Peyer's patch (tissue), 4 donors: ENCODE data around the gene CNNM2. TPM values are rescaled to one million over a fixed set of nuclear protein-coding genes. Genes with fewer than 3 reads are reported as not detected.

Source experiments
- DNase-seq, 3 donors: peaks; one replicate each; pipeline ENCODE4 v3.0.0-alpha.2; 2017 to 2019
- H3K27ac ChIP-seq, 4 donors: fragments of 200-600 bp; sonication (generic); one replicate each; pipeline ENCODE4 v1.5.1; 2016 to 2019
- H3K27me3 ChIP-seq, 2 donors: fragments of 200-600 bp; sonication (generic); one replicate each; pipeline ENCODE4 v1.5.1; 2019
- H3K36me3 ChIP-seq, 3 donors: fragments of 200-600 bp; sonication (generic); one replicate each; pipeline ENCODE4 v1.5.1; 2016 to 2019
- H3K4me1 ChIP-seq, 4 donors: fragments of 200-600 bp; sonication (generic); one replicate each; pipeline ENCODE4 v1.5.1; 2016 to 2019
- H3K4me3 ChIP-seq, 4 donors: fragments of 200-600 bp; sonication (generic); 1 replicate in 3 of 4; 2 replicates in 1 of 4; pipeline ENCODE4 v1.5.1; 2016 to 2019; ENCODE audit warnings: mild to moderate bottlenecking in 1 of 4
- H3K9me3 ChIP-seq, 4 donors: fragments of 200-600 bp; sonication (generic); one replicate each; pipeline ENCODE4 v1.5.1; 2016 to 2019; ENCODE audit warnings: mild to moderate bottlenecking in 1 of 4
- POLR2A ChIP-seq, 2 donors: fragments of 450-650 bp; IDR thresholded peaks; one replicate each; pipeline ENCODE4 v1.5.1; 2017; ENCODE audit warnings: antibody characterized with exemption in 2 of 2, mild to moderate bottlenecking in 2 of 2, moderate library complexity in 2 of 2
- total RNA-seq, 4 donors: library from RNA; depleted of rRNA; stranded (reverse); fragments of >200 nt; gene quantifications; one replicate each; pipeline ENCODE4 v1.1.0, GENCODE V29; 2016
- TF ChIP-seq, protein P1 (sequence below), 6 experiments: fragments of 450-650 bp in 4 of 6; fragments of 200-600 bp in 2 of 6; sonication (generic) in 1 of 6; IDR thresholded peaks; one replicate each; pipeline ENCODE4 v1.5.1; 2017 to 2019; ENCODE audit warnings: antibody characterized with exemption in 6 of 6, mild to moderate bottlenecking in 3 of 6, moderate library complexity in 1 of 6

Gene CNNM2
- total RNA-seq = 10 to 100 TPM; 15.8 to 39.6 (median 19.2) TPM

DNA sequence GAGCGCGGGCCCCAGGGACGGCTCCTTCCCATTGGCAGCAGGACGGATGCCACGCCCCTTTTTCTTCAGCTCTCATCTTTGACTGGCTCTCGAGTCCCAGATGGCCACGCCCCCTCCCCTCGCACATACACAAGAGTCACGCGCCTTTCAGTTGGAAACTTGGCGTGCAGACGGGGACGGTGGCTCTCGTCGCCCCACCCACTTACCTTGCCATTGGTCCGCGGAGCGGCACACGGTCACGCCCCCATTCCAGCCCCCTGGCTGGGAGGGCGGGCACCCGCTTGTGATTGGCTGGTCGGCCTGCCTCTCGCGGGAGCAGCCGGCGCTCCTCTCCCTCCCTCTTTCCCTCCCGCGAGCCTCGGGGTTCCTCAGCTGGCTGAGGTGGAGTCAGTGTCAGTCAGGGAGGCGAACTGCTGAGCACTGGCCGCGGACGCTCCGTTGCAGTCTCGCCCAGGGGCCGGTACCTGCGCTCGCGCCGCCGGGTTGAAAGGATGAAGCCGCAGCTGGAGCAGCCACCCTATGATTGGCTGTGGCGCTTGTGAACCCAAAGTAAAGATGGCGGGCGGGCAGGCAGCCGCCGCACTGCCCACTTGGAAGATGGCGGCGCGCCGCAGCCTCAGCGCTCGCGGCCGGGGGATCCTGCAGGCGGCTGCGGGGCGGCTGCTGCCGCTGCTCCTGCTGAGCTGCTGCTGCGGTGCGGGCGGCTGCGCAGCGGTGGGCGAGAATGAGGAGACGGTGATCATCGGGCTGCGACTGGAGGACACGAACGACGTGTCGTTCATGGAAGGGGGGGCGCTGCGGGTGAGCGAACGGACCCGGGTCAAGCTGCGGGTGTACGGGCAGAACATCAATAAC is at the start of gene CNNM2:
Gene CNNM2, plus strand, starts transcription at position 333 of the 855 bp plus-strand sequence. Its CDS starts 187 bp downstream, at position 520.
- Histone ChIP-seq H3K4me1 (peaks cover 0 to 34% (median 7%) of the 10 kb centered on the region in 4 donors), H3K9me3 (no peaks in the 10 kb centered on the region), H3K27ac (peak within 1 kb of the TSS; percentile 81 to 94 (median 86)), H3K4me3 (peak within 1 kb of the TSS; percentile 72 to 94 (median 83)), H3K36me3 (no peaks in the 10 kb centered on the region), H3K27me3 (no peaks in the 10 kb centered on the region)
- peak; percentile 100 for DNase-seq
- TF ChIP-seq, protein P1, sequence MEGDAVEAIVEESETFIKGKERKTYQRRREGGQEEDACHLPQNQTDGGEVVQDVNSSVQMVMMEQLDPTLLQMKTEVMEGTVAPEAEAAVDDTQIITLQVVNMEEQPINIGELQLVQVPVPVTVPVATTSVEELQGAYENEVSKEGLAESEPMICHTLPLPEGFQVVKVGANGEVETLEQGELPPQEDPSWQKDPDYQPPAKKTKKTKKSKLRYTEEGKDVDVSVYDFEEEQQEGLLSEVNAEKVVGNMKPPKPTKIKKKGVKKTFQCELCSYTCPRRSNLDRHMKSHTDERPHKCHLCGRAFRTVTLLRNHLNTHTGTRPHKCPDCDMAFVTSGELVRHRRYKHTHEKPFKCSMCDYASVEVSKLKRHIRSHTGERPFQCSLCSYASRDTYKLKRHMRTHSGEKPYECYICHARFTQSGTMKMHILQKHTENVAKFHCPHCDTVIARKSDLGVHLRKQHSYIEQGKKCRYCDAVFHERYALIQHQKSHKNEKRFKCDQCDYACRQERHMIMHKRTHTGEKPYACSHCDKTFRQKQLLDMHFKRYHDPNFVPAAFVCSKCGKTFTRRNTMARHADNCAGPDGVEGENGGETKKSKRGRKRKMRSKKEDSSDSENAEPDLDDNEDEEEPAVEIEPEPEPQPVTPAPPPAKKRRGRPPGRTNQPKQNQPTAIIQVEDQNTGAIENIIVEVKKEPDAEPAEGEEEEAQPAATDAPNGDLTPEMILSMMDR (IDR thresholded peaks at IDR 0.05) = no peak
- peak; percentile 42 to 52 for TF ChIP-seq POLR2A (IDR thresholded peaks at IDR 0.05)

DNA sequence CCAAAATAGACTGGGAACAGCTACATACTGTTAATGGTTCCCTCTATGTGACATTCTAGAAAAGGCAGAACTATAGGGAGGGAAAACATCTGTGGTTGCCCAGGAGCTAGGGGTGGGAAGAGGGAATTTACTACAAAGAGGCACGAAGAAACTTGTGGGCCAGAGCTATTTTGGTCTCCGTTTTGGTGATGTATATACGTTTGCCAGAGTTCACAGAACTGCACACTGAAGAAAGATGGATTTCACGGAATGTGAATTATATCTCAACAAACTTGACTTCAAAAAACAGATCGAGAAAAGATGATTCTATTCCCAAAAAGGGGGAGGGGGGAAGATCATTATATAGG is 49.2 kb upstream of the CNNM2 start:
- Histone ChIP-seq H3K9me3 (no peaks in the 10 kb centered on the region), H3K36me3 (no peaks in the 10 kb centered on the region), H3K27ac (no peak overlapping the region), H3K27me3 (no peaks in the 10 kb centered on the region), H3K4me1 (peaks cover 0 to 6% (median 0%) of the 10 kb centered on the region in 4 donors), H3K4me3 (peak overlapping the region; percentile 25 to 61 (median 47))
- TF ChIP-seq, protein P1 (IDR thresholded peaks at IDR 0.05) = no peak
- no peak for TF ChIP-seq POLR2A (IDR thresholded peaks at IDR 0.05)
- no peak for DNase-seq

DNA sequence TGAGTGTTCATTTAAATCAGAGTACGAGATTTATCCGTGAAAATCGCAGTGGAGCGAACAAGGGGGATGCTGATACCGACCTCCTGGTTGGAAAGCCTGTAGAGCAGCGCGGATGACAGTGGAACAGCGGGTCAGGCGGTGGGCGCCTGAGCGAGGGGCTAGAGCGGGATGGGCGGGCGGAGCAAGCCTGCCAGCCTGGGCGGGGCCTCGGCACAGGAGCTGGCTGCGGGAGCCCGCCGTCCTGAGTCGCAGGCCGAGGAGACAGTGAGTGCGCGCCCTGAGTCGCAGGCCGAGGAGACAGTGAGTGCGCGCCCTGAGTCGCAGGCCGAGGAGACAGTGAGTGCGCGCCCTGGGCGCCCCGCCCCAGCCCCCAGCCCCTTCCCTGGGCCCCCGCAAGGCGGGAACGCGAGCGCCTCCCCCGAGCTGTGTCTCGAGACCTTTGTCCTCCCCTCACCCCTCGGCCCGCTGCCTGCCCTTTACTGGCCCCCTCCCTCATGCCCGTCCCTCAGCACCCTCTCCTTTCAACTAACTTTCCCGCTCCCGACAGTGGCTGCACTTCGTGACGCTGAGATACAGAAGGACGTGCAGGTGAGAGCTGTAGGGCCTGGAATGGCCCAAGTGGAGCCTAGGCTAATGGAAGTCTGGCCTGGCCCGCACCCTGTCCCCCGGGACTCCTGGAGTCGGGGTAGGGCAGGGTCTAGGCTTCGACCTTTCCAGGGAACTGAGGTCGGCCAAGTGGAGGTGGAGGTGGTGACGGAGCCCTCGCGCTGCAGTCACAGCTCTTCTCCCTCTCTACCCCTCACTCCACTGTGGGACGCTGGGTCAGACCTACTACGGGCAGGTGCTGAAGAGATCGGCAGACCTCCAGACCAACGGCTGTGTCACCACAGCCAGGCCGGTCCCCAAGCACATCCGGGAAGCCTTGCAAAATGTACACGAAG is 48.6 kb upstream of the CNNM2 start, which contains the start of gene AS3MT:
Gene AS3MT, plus strand, starts transcription at position 213 of the 941 bp plus-strand sequence. Its CDS starts 123 bp downstream, at position 336.
- Histone ChIP-seq H3K36me3 (no peaks in the 10 kb centered on the region), H3K4me1 (peaks cover 0 to 6% (median 0%) of the 10 kb centered on the region in 4 donors), H3K4me3 (peak within 1 kb of the TSS; percentile 25 to 61 (median 47)), H3K9me3 (no peaks in the 10 kb centered on the region), H3K27ac (peak within 1 kb of the TSS in 1 of 4 donors; percentile 5), H3K27me3 (no peaks in the 10 kb centered on the region)
- TF ChIP-seq, protein P1 (IDR thresholded peaks at IDR 0.05) = no peak
- DNase-seq = peak in 1 of 3 donors; percentile 51

DNA sequence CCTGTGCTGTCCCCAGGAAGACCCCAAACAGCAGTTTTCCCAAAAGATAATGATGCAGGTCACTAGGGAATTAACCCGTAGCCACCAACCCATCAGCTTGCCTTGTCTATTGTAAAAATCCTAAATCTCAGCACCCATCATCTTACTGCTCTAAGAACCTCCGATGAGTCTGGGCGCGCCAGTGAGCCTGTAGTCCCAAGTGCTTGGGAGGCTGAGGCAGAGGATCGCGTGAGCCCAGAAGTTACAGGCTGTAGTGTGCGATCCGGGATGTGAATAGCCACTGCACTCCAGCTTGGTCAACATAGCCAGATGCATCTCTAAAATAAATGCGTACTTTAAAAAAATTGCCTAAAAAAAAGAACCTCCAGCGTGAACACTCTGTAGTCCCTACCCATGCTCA is 47.9 kb upstream of the CNNM2 start:
- Histone ChIP-seq H3K36me3 (no peaks in the 10 kb centered on the region), H3K27me3 (no peaks in the 10 kb centered on the region), H3K4me3 (peak overlapping the region in 2 of 4 donors; percentile 55 to 61), H3K4me1 (peaks cover 0 to 6% (median 0%) of the 10 kb centered on the region in 4 donors), H3K9me3 (no peaks in the 10 kb centered on the region), H3K27ac (no peak overlapping the region)
- no peak for DNase-seq
- TF ChIP-seq POLR2A (IDR thresholded peaks at IDR 0.05) = no peak
- TF ChIP-seq, protein P1 (IDR thresholded peaks at IDR 0.05) = no peak

DNA sequence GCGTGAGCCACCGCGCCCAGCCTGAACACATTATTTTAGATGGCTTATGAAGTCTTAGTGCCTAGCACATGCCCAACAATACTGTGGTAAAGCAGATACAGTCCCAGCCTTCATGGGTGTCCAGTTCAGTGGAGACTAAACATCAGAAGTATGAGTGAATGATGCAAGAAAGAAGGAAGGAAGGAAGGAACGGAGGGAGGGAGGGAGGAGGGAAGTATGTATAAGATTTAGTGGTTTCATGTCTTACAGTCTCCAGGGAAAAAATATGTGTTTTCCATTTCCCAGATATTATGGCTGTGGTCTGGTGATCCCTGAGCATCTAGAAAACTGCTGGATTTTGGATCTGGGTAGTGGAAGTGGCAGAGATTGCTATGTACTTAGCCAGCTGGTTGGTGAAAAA is 45.9 kb upstream of the CNNM2 start:
- DNase-seq = no peak
- Histone ChIP-seq H3K36me3 (no peaks in the 10 kb centered on the region), H3K9me3 (no peaks in the 10 kb centered on the region)

More for the DNA sequence above, 45.9 kb upstream of the CNNM2 start:
- H3K4me1 ChIP-seq = peaks cover 0 to 6% (median 0%) of the 10 kb centered on the region in 4 donors
- H3K27ac ChIP-seq = no peak overlapping the region
- no peak overlapping the region for H3K4me3 ChIP-seq
- TF ChIP-seq POLR2A (IDR thresholded peaks at IDR 0.05) = no peak
- TF ChIP-seq, protein P1 (IDR thresholded peaks at IDR 0.05) = no peak
- H3K27me3 ChIP-seq = no peaks in the 10 kb centered on the region
